Osteocyte (in vitro differentiated cells): ENCODE data around the gene PRICKLE3. TPM values are rescaled to one million over a fixed set of nuclear protein-coding genes. Genes with fewer than 3 reads are reported as not detected.

Experiments
- DNase-seq: peaks from one replicate; pipeline ENCODE4 v3.0.0; 2021; ENCODE audit warnings: mixed read lengths; ENCODE audit not compliant: unreplicated experiment; ENCODE audit errors: extremely low spot score
- H3K27ac Mint-ChIP-seq: one replicate; pipeline ENCODE4 v1.8.0; 2021; ENCODE audit warnings: mild to moderate bottlenecking, mixed read lengths; ENCODE audit not compliant: unreplicated experiment
- H3K27me3 Mint-ChIP-seq: one replicate; pipeline ENCODE4 v1.8.0; 2021; ENCODE audit warnings: mixed read lengths; ENCODE audit not compliant: unreplicated experiment
- H3K36me3 Mint-ChIP-seq: one replicate; pipeline ENCODE4 v1.8.0; 2021; ENCODE audit warnings: mixed read lengths; ENCODE audit not compliant: unreplicated experiment
- H3K4me1 Mint-ChIP-seq: one replicate; pipeline ENCODE4 v1.8.0; 2021; ENCODE audit warnings: mixed read lengths; ENCODE audit not compliant: unreplicated experiment
- H3K4me3 Mint-ChIP-seq: one replicate; pipeline ENCODE4 v1.8.0; 2021; ENCODE audit warnings: mild to moderate bottlenecking, moderate library complexity, mixed read lengths; ENCODE audit not compliant: unreplicated experiment
- H3K9me3 Mint-ChIP-seq: one replicate; pipeline ENCODE4 v1.8.0; 2021; ENCODE audit warnings: mixed read lengths; ENCODE audit not compliant: unreplicated experiment
- total RNA-seq: library from RNA; stranded (reverse); gene quantifications from 2 replicates; pipeline ENCODE4 v1.2.1, GENCODE V29; 2021
- TF ChIP-seq, protein P1 (sequence below): fragments of 200-600 bp; sonication (generic); IDR thresholded peaks from 2 replicates; pipeline ENCODE4 v1.5.0; 2021; ENCODE audit warnings: antibody characterized with exemption, mild to moderate bottlenecking, moderate library complexity

Gene PRICKLE3
- total RNA-seq, 1 donor from 2014 or later: 8.5 TPM

DNA sequence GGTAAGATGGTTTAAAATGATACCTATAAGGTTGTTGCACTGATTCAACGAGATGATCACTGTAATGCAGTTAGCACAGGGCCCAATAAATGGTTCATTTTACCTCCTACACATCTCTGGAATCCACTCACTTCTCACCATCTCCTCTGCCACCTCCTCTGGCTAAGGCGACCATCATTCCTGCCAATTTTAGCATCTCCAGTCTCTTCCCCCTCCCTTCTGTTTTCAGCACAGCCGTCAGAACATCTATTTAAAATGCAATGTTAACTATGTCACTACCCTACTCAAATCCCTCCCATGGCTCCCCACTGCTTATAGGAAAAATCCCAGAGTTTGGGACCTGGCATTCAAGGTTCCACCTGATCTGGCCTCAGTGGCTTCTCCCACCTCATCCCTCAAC lies 17.4 kb upstream of the PRICKLE3 start:
- Mint-ChIP-seq H3K27me3 (no peaks in the 10 kb centered on the region), H3K4me1 (peaks cover 7% of the 10 kb centered on the region), H3K4me3 (no peak overlapping the region), H3K36me3 (no peaks in the 10 kb centered on the region), H3K9me3 (no peaks in the 10 kb centered on the region), H3K27ac (no peak overlapping the region)
- TF ChIP-seq, protein P1, sequence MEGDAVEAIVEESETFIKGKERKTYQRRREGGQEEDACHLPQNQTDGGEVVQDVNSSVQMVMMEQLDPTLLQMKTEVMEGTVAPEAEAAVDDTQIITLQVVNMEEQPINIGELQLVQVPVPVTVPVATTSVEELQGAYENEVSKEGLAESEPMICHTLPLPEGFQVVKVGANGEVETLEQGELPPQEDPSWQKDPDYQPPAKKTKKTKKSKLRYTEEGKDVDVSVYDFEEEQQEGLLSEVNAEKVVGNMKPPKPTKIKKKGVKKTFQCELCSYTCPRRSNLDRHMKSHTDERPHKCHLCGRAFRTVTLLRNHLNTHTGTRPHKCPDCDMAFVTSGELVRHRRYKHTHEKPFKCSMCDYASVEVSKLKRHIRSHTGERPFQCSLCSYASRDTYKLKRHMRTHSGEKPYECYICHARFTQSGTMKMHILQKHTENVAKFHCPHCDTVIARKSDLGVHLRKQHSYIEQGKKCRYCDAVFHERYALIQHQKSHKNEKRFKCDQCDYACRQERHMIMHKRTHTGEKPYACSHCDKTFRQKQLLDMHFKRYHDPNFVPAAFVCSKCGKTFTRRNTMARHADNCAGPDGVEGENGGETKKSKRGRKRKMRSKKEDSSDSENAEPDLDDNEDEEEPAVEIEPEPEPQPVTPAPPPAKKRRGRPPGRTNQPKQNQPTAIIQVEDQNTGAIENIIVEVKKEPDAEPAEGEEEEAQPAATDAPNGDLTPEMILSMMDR: no peak
- DNase-seq: no peak

DNA sequence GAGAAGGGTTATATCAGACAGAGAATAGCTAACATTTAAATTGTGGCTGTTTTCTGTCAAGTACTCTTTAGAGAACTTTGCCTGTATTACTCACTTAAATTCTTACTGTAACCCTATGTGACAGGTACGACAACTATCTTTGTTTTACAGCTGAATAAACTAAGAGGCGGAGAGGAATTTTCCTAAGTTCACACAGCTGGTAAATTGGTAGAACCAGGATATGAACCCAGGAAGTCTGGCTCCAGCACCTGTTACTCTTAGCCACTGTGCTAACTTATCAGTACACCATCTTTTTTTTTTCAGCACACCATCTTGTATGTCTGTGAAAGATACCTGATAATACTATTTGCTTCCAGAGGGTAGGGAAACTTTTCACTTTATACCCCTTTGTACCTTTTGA lies 15.8 kb upstream of the PRICKLE3 start:
- no peaks in the 10 kb centered on the region for H3K36me3 Mint-ChIP-seq
- H3K4me1 Mint-ChIP-seq: peaks cover 7% of the 10 kb centered on the region
- peaks cover 5% of the 10 kb centered on the region for H3K9me3 Mint-ChIP-seq
- H3K4me3 Mint-ChIP-seq: peak overlapping the region; percentile 14
- DNase-seq: no peak
- H3K27ac Mint-ChIP-seq: no peak overlapping the region
- TF ChIP-seq, protein P1: no peak
- no peaks in the 10 kb centered on the region for H3K27me3 Mint-ChIP-seq

- peak within 1 kb of the TSS; percentile 58 for H3K4me3 Mint-ChIP-seq
Observed at GRCh38 chrX:49199906-49200771, 14.0 kb upstream of the PRICKLE3 start, which contains the start of gene SYP. TSS of gene SYP (minus strand) at chrX:49200193. CDS start at chrX:49200186, 7 bp downstream.

DNA sequence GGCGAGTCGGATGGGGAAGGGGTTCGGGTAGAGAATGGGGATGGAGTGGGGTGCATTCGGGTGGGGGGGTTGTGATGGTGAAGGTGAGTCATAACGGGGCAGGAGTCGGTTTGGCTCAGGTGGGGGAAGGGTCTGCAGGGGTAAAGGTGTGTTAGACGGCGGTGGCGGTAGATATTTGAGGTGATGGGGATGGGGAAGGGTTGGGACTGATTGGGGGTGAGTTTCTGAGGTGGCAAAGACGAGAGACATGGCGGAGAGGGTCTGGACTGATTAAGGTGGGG lies 13.1 kb upstream of the PRICKLE3 start:
- TF ChIP-seq, protein P1: no peak
- Mint-ChIP-seq H3K4me1 (peaks cover 7% of the 10 kb centered on the region), H3K36me3 (no peaks in the 10 kb centered on the region), H3K27ac (no peak overlapping the region), H3K27me3 (no peaks in the 10 kb centered on the region), H3K9me3 (peaks cover 10% of the 10 kb centered on the region), H3K4me3 (no peak overlapping the region)
- no peak for DNase-seq

More at GRCh38 chrX:49199906-49200771, 14.0 kb upstream of the PRICKLE3 start, which contains the start of gene SYP:
- peak; percentile 96 for DNase-seq
- TF ChIP-seq, protein P1: no peak
- H3K36me3 Mint-ChIP-seq: no peaks in the 10 kb centered on the region
- H3K27me3 Mint-ChIP-seq: no peaks in the 10 kb centered on the region
- peak within 1 kb of the TSS; percentile 56 for H3K27ac Mint-ChIP-seq
- H3K4me1 Mint-ChIP-seq: peaks cover 7% of the 10 kb centered on the region
- H3K9me3 Mint-ChIP-seq: peaks cover 9% of the 10 kb centered on the region

DNA sequence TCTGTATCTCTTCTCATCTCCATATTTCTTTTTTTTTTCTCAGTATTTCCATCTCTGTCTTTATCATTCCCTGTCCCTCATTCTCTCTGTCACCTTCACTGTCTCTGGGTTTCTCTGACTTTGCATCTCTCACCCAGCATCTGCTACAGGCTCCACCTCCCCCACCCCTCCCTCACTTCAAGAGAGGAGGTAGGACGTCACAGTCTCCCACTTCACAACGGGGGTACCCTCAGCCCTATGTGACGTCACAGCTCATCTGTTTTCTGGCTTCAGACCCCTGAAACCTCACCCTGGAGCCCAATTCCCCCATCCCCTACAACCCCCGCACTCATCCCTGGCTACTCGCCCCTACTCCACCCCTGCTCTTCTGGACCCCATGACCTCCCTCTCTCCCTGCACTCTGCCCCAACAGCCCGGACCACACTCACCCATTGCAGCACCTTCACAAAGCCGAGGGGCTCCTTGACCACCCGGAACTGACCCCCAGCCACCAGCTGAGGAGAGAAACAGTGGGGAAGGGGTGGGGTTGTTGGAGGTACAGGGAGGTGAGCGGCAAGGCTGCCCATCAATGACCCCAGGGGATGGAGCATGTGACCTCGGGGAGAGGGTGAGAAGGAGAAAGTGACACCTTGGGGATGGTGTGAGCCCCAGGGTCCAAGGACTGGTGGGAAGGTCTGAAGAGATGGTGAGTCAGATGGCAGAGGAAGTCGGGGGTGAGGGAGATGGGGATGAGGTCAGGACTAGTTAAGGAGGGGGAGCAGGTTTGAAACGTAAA lies 12.6 kb upstream of the PRICKLE3 start:
- no peaks in the 10 kb centered on the region for H3K27me3 Mint-ChIP-seq
- H3K4me3 Mint-ChIP-seq: no peak overlapping the region
- peaks cover 10% of the 10 kb centered on the region for H3K9me3 Mint-ChIP-seq
- no peak for DNase-seq
- H3K27ac Mint-ChIP-seq: no peak overlapping the region
- no peaks in the 10 kb centered on the region for H3K36me3 Mint-ChIP-seq
- peaks cover 7% of the 10 kb centered on the region for H3K4me1 Mint-ChIP-seq
- TF ChIP-seq, protein P1: no peak
